Kidney (tissue), 14 donors: ENCODE data around the gene EGFLAM. TPM values are rescaled to one million over a fixed set of nuclear protein-coding genes. Genes with fewer than 3 reads are reported as not detected.
A peak's percentile ranks its signal among the peaks of the same experiment; 100 is the strongest.

Source experiments
- DNase-seq, 5 donors: peaks; one replicate each; pipeline ENCODE4 v3.0.0-alpha.2; 2013 to 2020
- FAIRE-seq: peaks from 2 replicates; lab custom pipeline; 2012; peaks lifted over from hg19 to GRCh38; lab: Jason Lieb, UNC
- H3K27ac ChIP-seq, 2 donors: one replicate each; pipeline ENCODE4 v1.7.0; 2013; ENCODE audit warnings: low read depth in 2 of 2, low read length in 2 of 2, inconsistent platforms in 1 of 2
- H3K27me3 ChIP-seq: one replicate; pipeline ENCODE4 v1.7.1; 2013; ENCODE audit warnings: low read length, inconsistent platforms; ENCODE audit not compliant: control insufficient read depth, insufficient read depth
- H3K36me3 ChIP-seq, 3 donors: one replicate each; pipeline versions ENCODE4 v1.7.0 to v1.7.1; 2013; ENCODE audit warnings: low read length in 3 of 3, control low read depth in 1 of 3, inconsistent platforms in 1 of 3; ENCODE audit not compliant: insufficient read depth in 3 of 3, control insufficient read depth in 2 of 3
- H3K4me1 ChIP-seq, 3 donors: one replicate each; pipeline versions ENCODE4 v1.7.0 to v1.7.1; 2013; ENCODE audit warnings: low read length in 3 of 3, inconsistent platforms in 1 of 3, low read depth in 1 of 3; ENCODE audit not compliant: control insufficient read depth in 2 of 3, insufficient read depth in 2 of 3
- H3K4me3 ChIP-seq, 3 donors: one replicate each; pipeline versions ENCODE4 v1.7.0 to v1.8.1; 2013; ENCODE audit warnings: low read length in 3 of 3, control low read depth in 1 of 3, inconsistent platforms in 1 of 3
- H3K9ac ChIP-seq, 3 donors: one replicate each; pipeline versions ENCODE4 v1.7.0 to v1.7.1; 2013; ENCODE audit warnings: low read length in 3 of 3, control low read depth in 1 of 3, inconsistent platforms in 1 of 3
- H3K9me3 ChIP-seq, 3 donors: one replicate each; pipeline versions ENCODE4 v1.7.0 to v1.7.1; 2013; ENCODE audit warnings: low read length in 3 of 3, control low read depth in 1 of 3, inconsistent platforms in 1 of 3; ENCODE audit not compliant: control insufficient read depth in 2 of 3, insufficient read depth in 1 of 3
- intact Hi-C: fragments of 100-400 bp; cut with DNase I; formaldehyde crosslinking; loops from one replicate; pipeline ENCODE4 v1.11.1; 2022
- polyA plus RNA-seq: library from polyadenylated mRNA; stranded (reverse); fragments of 350-450 nt; fragmentation: Illumina TruSeq; extraction: RNeasy Lipid Tissue Mini Kit (QIAGEN cat#74804); gene quantifications from one replicate; pipeline ENCODE4 v1.2.3, GENCODE V29; 2014; ENCODE audit warnings: low read depth, low replicate concordance; ENCODE audit not compliant: insufficient read depth
- total RNA-seq: library from RNA; stranded (reverse); fragmentation: NEBNext Ultra II Directional; extraction: Animal tissue kit (Norgen Biotek cat#: 25700); gene quantifications from one replicate; pipeline ENCODE4 v1.2.1, GENCODE V29; 2021
- TF ChIP-seq, protein P1 (sequence below): IDR thresholded peaks from 3 replicates; pipeline ENCODE4 v1.5.1; 2012; ENCODE audit warnings: mild to moderate bottlenecking, moderate library complexity, borderline replicate concordance; ENCODE audit not compliant: insufficient read depth; ENCODE audit errors: extremely low read depth
- donor health status: control.
- donor health status: control.
- donor health status: control.
- donor health status: control.
- donor health status: control.
- donor health status: DM: yes; HTN: yes; CAD: no.
- donor health status: Normal renal cell carcinoma (clear cell type).

Gene EGFLAM
- total and polyA plus RNA-seq, 2 donors from 2014 or later, result 5.1 to 5.9 TPM

DNA sequence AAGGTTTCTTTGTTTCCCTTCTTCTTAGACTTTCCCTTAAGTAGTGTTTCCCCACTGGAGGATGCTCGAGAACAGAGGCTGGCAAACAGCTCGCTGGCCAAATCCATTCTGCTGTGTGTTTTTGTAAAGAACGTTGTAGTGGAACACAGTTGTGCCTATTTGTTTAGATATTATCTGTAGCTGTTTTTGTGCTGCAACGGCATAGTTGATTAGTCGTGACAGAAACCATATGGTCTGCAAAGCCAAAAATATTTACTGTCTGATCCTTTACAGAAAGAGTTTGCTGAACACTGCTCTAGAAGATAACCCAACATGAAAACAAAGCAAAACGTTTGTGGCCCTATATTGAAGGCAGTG, 47.0 kb upstream of the EGFLAM start:
- Histone ChIP-seq H3K9ac (no peak overlapping the region), H3K27ac (no peak overlapping the region), H3K4me1 (no peaks in the 10 kb centered on the region), H3K36me3 (no peaks in the 10 kb centered on the region), H3K9me3 (no peaks in the 10 kb centered on the region), H3K27me3 (no peaks in the 10 kb centered on the region), H3K4me3 (no peak overlapping the region)
- peak in 1 of 5 donors; percentile 14 for DNase-seq
- TF ChIP-seq, protein P1, sequence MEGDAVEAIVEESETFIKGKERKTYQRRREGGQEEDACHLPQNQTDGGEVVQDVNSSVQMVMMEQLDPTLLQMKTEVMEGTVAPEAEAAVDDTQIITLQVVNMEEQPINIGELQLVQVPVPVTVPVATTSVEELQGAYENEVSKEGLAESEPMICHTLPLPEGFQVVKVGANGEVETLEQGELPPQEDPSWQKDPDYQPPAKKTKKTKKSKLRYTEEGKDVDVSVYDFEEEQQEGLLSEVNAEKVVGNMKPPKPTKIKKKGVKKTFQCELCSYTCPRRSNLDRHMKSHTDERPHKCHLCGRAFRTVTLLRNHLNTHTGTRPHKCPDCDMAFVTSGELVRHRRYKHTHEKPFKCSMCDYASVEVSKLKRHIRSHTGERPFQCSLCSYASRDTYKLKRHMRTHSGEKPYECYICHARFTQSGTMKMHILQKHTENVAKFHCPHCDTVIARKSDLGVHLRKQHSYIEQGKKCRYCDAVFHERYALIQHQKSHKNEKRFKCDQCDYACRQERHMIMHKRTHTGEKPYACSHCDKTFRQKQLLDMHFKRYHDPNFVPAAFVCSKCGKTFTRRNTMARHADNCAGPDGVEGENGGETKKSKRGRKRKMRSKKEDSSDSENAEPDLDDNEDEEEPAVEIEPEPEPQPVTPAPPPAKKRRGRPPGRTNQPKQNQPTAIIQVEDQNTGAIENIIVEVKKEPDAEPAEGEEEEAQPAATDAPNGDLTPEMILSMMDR, result no peak
- no peak for FAIRE-seq
- intact Hi-C loops, result no loop called here

DNA sequence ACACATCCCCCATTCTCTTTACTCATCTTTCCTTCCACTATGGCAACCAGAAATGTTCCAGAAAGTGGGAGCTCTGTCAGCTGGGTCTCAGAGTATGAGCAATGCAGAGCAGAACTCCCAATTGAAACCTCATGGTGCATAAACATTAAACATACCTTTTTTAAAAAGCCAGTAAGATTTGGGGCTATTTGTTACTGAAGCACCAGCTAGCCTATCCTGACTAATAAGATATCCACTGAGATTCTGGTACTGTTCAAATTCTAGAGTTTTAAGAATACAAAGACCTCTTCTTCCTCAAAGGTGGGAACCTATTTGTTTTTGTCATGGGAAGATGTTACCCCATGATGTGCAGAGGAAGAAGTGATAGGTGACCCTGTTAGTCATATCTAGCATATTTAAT, 46.1 kb upstream of the EGFLAM start:
- Histone ChIP-seq H3K4me3 (no peak overlapping the region), H3K4me1 (no peaks in the 10 kb centered on the region), H3K36me3 (no peaks in the 10 kb centered on the region), H3K9me3 (no peaks in the 10 kb centered on the region), H3K27ac (no peak overlapping the region), H3K9ac (no peak overlapping the region), H3K27me3 (no peaks in the 10 kb centered on the region)
- DNase-seq, result no peak
- no peak for FAIRE-seq
- TF ChIP-seq, protein P1, result no peak
- intact Hi-C loops, result no loop called here

DNA sequence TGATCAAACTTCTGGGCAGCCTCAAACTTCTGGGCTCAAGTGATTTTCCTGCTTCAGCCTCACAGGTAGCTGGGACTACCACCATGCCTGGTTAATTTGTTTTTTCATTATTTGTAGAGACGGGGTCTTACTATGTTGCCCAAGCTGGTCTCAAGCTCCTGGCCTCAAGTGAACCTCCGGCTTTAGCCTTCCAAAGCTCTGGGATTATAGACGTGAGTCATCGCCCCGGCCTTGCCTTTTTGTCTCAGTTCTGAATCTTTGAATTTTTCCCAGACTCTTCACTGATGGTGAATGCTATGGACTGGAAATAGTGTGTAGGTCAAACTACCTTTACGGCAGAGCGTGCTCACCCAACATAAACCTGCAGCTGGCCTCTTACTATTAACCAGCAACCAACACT, 32.3 kb upstream of the EGFLAM start:
- no peak for DNase-seq
- Histone ChIP-seq H3K9me3 (no peaks in the 10 kb centered on the region), H3K4me3 (no peak overlapping the region), H3K36me3 (no peaks in the 10 kb centered on the region), H3K27ac (no peak overlapping the region), H3K9ac (no peak overlapping the region), H3K4me1 (no peaks in the 10 kb centered on the region), H3K27me3 (no peaks in the 10 kb centered on the region)
- TF ChIP-seq, protein P1, result no peak
- no peak for FAIRE-seq
- intact Hi-C loops, result no loop called here

DNA sequence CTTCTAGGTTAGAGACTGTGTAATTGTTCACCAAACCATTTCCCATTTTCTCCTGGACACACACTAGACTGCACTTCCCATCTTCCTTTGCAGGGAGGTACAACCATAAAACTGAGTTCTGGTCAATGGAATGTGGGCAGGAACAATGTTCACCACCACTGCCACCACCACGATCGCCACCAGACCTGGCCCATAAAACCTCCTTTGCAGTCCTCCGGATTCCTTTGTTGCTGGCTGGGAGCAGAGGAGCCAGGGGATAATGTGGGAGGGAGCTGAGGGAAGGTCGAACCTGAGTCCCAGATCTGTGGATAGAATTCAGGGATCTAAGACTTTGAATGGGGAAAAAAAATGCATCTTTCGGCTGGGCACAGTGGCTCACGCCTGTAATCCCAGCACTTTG, 29.4 kb upstream of the EGFLAM start:
- DNase-seq (no peak), FAIRE-seq (no peak)
- Histone ChIP-seq H3K4me1 (no peaks in the 10 kb centered on the region), H3K9ac (no peak overlapping the region), H3K27me3 (no peaks in the 10 kb centered on the region), H3K27ac (no peak overlapping the region), H3K36me3 (no peaks in the 10 kb centered on the region), H3K4me3 (no peak overlapping the region), H3K9me3 (no peaks in the 10 kb centered on the region)
- intact Hi-C loops, result no loop called here
- TF ChIP-seq, protein P1, result no peak
